Fibroblast of gingiva (primary cell): ENCODE measurements around the gene PODXL2.
A peak's percentile ranks its signal among the peaks of the same experiment; 100 is the strongest.

Source experiments
- DNase-seq: peaks from one replicate; pipeline ENCODE4 v3.0.0-alpha.2; 2011; ENCODE audit warnings: low read depth

Gene PODXL2

GRCh38 chr3:127709320-127710060, 80.5 kb downstream of the PODXL2 start:
- no peak for DNase-seq

DNA sequence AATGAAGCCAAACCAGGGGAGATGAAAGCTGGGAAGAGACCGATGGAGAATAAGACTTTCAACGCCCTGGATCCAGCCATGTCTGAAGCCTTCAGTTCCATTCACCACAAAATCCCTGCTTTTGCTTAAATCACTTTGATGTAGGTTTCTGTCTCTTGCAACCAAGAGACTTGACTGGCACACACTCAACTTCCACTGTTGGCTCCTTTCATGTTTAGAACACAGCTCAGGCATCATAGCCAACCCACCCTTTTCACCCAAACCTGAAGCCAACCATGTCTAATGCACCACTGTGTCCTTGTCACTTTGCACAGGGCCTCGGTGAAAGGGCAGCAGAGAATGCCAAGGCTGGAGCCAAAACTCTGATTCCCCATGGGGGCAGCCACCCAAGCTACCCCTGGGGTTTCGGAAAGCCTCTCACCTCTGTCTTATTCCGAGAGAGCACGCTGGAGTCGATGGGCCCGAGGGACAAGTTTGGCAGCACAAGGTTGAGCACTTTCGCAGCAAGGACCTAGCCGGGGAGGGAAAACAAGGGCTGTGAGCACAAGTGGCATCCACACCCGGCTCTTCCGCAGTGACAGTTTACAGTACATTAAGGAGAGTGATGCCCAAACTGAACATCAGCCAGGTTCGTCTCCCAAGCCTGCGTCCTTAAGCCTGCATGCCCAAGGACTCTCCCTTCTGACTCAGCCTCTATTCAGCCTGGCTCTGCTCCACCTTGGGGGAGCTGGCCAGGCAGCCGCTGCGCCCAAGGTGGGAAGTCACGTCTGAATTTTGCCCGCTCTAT, 81.4 kb downstream of the PODXL2 start:
- no peak for DNase-seq

- DNase-seq: no peak
These were observed 82.2 kb downstream of the PODXL2 start for GRCh38 chr3:127711021-127711695.

- DNase-seq: no peak
These were observed 82.9 kb downstream of the PODXL2 start for GRCh38 chr3:127711896-127712295.

- no peak for DNase-seq
These were observed 83.5 kb downstream of the PODXL2 start for GRCh38 chr3:127712461-127712860.

DNA sequence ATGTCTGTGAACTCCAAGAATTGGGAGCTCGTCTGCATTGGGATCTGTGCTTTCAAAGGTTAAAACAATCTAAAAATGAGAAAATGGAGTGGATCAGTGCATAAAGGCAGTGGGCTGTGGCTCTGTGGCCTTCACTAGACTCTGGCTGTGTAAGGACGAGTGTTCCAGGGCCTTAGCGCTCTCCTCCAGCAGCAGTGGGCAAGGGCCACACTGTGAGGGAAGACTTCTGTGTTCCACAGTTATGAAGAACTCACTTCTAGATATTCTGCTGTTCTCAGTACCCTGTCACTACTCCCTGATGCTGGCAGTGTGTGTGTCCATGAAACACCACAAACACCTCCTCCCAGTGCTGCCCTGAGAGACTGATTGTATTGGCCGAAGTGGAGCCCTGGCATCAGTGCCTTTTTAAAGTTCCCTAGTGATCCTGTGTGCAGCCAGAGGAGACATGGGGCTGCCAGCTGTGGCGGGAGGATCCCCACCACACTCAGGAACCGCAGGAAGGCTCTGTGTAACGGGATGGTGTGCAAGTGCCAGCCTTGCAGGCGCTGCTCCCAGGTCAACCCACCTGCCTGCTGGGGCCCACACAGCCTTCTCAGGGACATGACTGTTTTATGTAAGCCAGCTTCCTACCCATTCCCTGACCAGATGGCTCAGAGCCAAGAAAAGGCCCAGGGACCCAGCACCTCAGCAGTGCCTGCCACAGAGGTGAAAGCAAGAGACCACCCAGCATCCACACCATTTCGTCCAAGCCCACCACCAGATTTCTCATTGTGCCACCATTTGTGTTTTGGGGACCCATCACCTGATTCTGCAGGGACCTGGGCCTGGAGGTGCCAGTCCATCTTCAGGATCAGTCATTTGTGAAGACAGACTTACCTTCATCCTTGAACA, 84.1 kb downstream of the PODXL2 start:
- DNase-seq: no peak

DNA sequence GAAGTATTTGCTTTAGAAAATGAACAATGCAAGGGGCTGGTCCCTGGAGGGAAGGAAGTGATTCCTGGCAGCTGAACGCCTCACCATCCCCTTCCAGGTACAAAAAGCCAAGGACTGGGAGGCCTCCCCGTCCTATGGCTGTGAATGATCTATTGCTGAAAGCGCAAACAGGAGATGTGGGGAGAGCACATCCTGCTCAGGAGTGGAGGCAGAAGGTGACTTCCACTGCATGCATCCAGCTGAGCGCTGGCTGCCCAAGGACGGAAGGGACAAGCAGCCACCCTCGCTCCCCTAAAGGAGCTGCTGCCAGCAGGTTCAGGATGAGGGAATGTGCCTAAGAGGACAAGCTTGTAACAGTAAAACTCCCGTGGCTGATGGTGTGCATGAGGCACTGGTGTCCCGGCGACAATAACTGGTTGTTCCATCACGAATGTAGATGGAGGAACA, 85.2 kb downstream of the PODXL2 start:
- no peak for DNase-seq

- DNase-seq: no peak
These were observed 85.9 kb downstream of the PODXL2 start for GRCh38 chr3:127714866-127715265.

DNA sequence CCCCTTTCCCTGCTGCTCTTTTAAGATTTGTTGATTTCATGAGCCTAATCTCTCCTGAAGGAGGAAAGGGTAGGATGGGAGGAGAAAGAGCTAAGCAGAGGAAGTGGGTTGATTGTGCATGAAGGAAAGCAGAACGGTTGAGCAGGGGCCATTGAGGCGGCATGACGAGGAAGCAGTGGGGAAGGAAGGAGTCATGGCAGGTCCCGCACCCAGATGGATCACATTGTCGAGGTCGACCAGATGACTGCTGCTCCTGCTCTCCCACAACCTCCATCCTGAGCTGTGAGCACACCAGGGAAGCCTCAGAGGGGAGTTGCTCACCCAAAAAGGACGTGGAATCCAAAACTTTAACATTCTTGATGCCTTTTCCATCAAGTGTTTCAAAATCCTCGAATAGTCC, 86.5 kb downstream of the PODXL2 start:
- DNase-seq: no peak

DNA sequence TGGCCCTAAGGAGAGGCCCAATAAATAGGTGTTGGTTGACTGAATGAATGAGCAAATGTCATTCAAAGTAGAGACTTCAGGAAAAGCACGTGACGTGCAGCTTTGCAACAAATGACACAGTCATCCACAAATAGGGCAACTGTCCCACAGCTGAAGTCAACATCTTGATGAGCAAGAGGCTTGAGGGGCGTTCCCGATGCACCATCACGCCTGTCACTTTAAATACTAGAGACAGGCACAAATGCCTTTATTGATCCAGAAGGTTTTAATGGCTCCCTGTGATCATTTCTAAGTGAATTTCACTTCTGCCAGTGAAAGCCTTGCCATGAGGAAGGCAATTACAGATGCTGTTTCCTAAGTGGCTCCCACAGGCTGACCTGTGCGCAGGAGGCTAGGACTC, 87.4 kb downstream of the PODXL2 start:
- no peak for DNase-seq

DNA sequence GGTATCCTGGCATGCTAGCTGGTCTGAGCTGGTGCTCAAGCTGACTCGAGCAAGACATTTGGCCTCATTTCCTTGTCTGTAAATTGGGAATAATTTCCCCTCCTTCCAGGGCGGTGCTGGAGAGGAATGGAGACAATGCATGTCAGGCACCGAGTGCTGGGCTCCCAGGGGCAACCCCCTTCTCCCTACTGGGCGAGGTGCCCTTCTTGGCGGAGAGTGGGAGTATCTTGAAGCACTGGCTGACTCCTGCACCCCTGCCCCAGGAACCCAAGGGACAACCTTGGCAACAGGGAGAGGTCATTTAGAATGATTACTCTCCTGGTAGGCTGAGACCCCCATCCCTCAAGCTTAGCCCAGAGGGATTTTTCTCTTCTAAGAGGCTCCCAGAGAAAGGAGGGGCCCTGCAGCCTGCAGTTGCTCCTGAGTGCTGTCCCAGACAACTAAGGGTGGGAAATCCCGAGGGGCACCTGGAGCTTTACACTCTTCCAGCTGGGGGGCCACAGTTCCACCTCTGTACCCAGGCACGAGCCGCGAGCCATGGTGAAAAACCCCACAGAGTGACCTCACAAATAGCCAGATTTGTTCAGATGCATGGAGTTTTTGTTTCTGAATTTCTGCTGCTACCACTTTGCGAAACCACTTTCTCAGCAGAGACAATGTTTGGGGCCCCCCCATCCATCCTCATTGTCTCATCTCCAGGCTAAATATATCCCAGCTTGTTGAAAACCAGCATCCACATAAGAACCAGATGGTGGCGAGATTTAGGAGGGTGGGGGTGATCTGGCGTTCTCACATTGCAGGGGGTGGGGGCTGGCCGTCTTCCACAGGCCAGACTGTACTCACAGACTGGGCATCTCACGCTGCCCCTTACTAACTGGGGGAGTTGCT, 88.6 kb downstream of the PODXL2 start:
- DNase-seq: peak; percentile 80

GRCh38 chr3:127718245-127718915, 89.4 kb downstream of the PODXL2 start:
- no peak for DNase-seq

DNA sequence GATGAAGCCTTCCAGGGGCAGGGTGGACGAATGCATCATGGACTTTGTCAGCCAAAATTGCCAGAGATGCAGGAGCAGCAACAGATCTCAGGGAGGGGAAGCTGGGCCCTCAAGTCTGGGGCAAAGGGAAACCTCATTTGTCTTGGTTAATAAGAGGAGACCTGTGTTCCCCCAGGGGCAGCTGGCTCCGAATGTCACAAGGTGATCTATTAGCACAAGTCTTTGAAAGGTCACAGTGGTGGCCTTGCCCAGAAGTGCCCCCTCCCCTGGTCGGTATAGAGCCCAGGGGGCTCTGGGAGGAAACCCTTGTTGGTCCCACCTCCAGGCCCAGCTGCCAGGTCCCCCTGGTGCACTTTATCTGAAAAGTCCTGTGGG, 89.9 kb downstream of the PODXL2 start:
- DNase-seq: no peak

DNA sequence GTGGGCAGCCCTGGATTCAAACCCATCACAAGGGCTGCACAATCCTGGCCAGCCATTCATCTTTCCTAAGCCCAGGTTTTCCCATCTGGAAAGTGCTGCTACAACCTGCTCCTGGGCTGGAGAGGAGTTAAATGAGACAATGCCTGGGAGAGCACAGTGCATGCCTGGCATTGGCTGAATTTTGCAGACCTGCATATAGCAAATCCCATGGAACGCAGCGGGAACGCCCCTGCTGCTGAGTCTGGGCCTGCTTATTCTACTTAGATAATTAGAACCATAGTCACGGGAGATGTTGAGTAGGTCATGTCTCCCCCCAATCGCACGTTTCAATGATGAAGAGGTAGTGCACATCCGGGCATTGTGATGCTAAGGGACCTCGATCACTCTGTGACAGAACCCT, 90.4 kb downstream of the PODXL2 start:
- no peak for DNase-seq

DNA sequence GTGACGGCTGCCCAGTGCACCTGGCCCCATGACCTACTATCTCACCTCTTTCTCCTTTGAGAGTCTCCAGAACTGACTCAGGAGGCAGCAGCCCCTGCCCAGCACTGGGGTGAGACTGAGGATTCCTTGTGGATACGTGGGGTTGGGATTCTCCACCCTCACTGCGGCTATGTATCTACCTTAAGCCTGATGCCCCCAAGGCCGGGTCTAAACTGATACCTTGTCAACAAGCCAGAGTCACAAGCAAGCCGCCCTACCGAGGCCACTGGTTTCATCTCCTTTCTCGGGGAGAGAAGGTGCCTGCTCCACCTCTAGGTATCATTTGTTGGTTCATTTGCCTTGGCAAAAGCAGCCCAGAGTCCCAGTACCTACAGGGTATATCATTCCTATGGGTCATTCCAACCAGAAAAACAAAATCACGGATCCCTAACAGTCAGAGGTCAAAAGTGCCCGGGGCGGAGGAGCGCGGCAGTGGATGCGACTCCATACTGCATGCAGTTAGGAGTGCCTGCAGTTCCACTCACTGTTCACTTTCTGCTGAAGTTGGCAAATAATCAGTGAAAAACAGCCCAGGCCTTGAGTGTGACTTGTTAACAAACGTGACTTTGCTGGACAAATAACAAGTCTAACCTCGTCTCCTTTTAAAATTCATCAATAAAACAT, 91.3 kb downstream of the PODXL2 start:
- DNase-seq: no peak

- DNase-seq: no peak
These were observed 92.3 kb downstream of the PODXL2 start for GRCh38 chr3:127720985-127721935.

DNA sequence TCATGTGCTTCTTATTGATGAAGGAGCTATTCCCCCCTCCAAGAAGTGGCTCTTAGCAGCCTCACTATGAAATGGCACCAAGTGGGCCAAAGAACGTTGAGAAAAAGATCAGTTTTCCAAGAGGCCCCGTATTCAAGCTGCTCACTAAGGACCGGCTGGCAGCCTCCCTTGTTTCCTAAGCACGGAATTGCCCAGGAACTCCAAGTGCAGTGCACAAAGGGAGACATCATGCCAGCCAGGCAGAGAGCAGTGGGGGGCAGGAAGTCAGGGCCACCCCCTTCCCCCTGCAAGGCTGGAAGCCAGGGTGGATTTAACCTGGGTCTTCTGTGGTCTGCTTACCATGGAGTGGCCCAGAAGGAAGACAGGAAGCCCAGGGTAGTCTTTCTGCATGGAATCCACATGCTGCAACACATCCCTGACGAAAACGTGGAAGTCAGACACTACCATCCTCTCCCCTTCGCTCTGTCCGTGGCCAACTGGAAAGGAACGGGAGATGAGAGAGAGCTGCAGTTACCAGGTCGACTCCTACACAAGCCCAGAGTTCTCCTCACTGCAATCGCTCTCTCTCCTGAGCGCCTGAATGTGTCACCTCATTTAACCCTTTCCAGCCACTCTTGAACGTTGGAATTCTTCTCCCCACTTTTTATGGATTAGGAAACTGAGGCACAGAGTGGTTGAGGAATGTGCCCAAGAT, 93.3 kb downstream of the PODXL2 start:
- DNase-seq: no peak
